GM18505 (cell line): Measurements from ENCODE around the gene AFDN.

Experiments used
- ATAC-seq: cut with Tn5 transposase; IDR thresholded peaks from one replicate; pipeline ENCODE4 v1.9.1; 2021; ENCODE audit not compliant: unreplicated experiment
- POLR2A ChIP-seq: IDR thresholded peaks from 4 replicates; pipeline ENCODE4 v1.6.1; 2011; ENCODE audit warnings: borderline replicate concordance; ENCODE audit not compliant: insufficient read depth, insufficient read length; ENCODE audit errors: extremely low read depth

Gene AFDN

DNA sequence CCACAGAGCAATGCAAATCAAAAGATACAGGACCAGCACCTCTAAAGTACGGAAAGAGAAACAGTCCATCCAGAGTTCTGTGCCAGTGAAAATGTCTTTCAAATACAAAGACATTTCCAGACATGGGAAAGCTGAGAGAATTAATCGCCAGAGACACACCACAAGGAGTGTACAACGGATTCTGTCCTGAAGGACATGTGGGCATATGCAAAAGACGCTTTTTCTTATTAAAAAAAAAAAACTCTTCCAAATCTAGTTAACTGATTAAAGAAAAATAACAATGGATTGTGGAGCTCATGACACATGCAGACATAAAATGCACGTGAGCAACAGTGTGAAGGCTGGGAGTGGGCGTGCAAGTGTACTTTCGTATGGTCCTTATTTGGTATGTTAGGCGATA, 193.5 kb downstream of the AFDN start:
- TF ChIP-seq POLR2A, result no peak
- no peak for ATAC-seq

DNA sequence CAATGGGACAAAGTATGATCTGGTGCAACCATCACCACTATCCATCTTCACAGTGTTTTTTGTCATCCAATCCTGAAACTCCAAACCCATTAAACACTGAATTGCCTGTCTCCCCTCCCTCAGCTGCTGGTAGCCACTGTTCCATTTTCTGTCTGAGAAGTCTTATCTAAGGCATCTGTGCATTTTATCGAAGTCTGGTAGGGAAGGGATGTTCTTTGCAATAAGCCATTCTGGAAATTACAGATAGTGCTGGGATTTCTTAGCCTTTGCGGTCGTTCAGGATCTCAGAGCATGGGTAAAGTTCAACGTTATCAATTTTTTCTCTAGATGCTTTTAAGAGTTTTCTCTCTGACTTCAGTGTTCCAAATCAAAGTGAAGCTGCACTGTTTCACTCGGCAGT, 194.9 kb downstream of the AFDN start:
- no peak for ATAC-seq
- TF ChIP-seq POLR2A, result no peak
